HCT116 (cell line): Measurements from ENCODE around the gene SMIM23. TPM values are rescaled to one million over a fixed set of nuclear protein-coding genes. Genes with fewer than 3 reads are reported as not detected.
A peak's percentile ranks its signal among the peaks of the same experiment; 100 is the strongest.

Source experiments
- ATAC-seq: fragments of 200-7000 bp; cut with Tn5 transposase; 2 replicates; pipeline ENCODE4 v1.9.1; 2020; ENCODE audit warnings: mild to moderate bottlenecking, moderate library complexity
- BruUV-seq: library from RNA; stranded (reverse); fragments of 400-500 nt; replicated peaks from 2 replicates; lab custom pipeline; 2021; lab: Mats Ljungman, UMichigan
- CTCF ChIA-PET: fragments of 300-600 bp; sonication (Branson Sonifier 250); formaldehyde crosslinking; loops from one replicate; lab custom pipeline; 2021; ENCODE audit warnings: antibody characterized with exemption; lab: Charles Lee
- POLR2A ChIA-PET: fragments of 300-600, 350-600 bp; sonication (Branson Sonifier 250); formaldehyde crosslinking; loops from one replicate; lab custom pipeline; 2021; ENCODE audit warnings: antibody characterized with exemption; lab: Charles Lee
- RAD21 ChIA-PET, 2 experiments: fragments of 300-600 bp; sonication (Branson Sonifier 250); formaldehyde crosslinking; loops; one replicate each; lab custom pipeline; 2023; ENCODE audit warnings: low total read pairs in 2 of 2; ENCODE audit not compliant: uncharacterized antibody in 2 of 2, unreplicated experiment in 2 of 2, low non-redundant PET in 1 of 2; lab: Charles Lee
- DNase-seq: peaks from one replicate; pipeline ENCODE4 v3.0.0-alpha.2; 2010; ENCODE audit warnings: low read depth, low spot score
- H2AFZ ChIP-seq: fragments of 200-600 bp; shearing (Covaris generic), sonication (generic); 2 replicates; pipeline ENCODE4 v1.6.1; 2017; ENCODE audit warnings: low read depth, mixed run types, mixed read lengths, antibody characterized with exemption, low read length; ENCODE audit not compliant: poor library complexity, severe bottlenecking
- H3K27ac ChIP-seq: 2 replicates; pipeline ENCODE4 v1.5.1; 2012; ENCODE audit warnings: low read depth, low read length
- H3K27me3 ChIP-seq: fragments of 200-600 bp; sonication (generic); 2 replicates; pipeline ENCODE4 v1.6.1; 2016; ENCODE audit warnings: mixed run types, low read length, mixed read lengths; ENCODE audit not compliant: insufficient read depth
- H3K36me3 ChIP-seq, 2 experiments: fragments of 200-500 bp in 1 of 2; fragments of 200-600 bp in 1 of 2; sonication (Bioruptor generic) in 1 of 2; sonication (generic) in 1 of 2; 2 replicates each; pipeline versions ENCODE4 v1.5.1 to v1.6.1; 2014 to 2016; ENCODE audit warnings: low read length in 2 of 2, inconsistent platforms in 1 of 2, mixed read lengths in 1 of 2, mixed run types in 1 of 2; ENCODE audit not compliant: insufficient read depth in 2 of 2, control insufficient read depth in 1 of 2
- H3K4me1 ChIP-seq, 2 experiments: fragments of 200-600 bp in 1 of 2; sonication (generic) in 1 of 2; 2 replicates each; pipeline versions ENCODE4 v1.5.1 to v1.6.1; 2012 to 2017; ENCODE audit warnings: low read length in 2 of 2, inconsistent platforms in 1 of 2, mild to moderate bottlenecking in 1 of 2, mixed read lengths in 1 of 2, mixed run types in 1 of 2, moderate library complexity in 1 of 2; ENCODE audit not compliant: insufficient read depth in 2 of 2, control insufficient read depth in 1 of 2
- H3K4me2 ChIP-seq: fragments of 200-600 bp; sonication (generic); 2 replicates; pipeline ENCODE4 v1.6.1; 2017; ENCODE audit warnings: mixed run types, low read length, mixed read lengths
- H3K4me3 ChIP-seq, 2 experiments: fragments of 200-600 bp in 1 of 2; sonication (generic) in 1 of 2; replicated peaks in 1 of 2; 2 replicates each; pipeline ENCODE4 v1.5.1; 2011 to 2016; ENCODE audit warnings: low read length in 2 of 2, control low read depth in 1 of 2, low read depth in 1 of 2, mild to moderate bottlenecking in 1 of 2, mixed read lengths in 1 of 2, mixed run types in 1 of 2
- H3K79me2 ChIP-seq: fragments of 200-600 bp; sonication (generic); 2 replicates; pipeline ENCODE4 v1.6.1; 2017; ENCODE audit warnings: mild to moderate bottlenecking, mixed run types, low read length, moderate library complexity, mixed read lengths; ENCODE audit not compliant: insufficient read depth
- H3K9ac ChIP-seq: fragments of 200-600 bp; sonication (generic); 2 replicates; pipeline ENCODE4 v1.6.1; 2016; ENCODE audit warnings: low read length, mixed read lengths
- H3K9me2 ChIP-seq: fragments of 200-600 bp; sonication (generic), shearing (Covaris generic); 2 replicates; pipeline ENCODE4 v1.6.1; 2017; ENCODE audit warnings: mixed run types, mild to moderate bottlenecking, moderate library complexity; ENCODE audit not compliant: insufficient read depth
- H3K9me3 ChIP-seq, 2 experiments: fragments of 200-500 bp in 1 of 2; fragments of 200-600 bp in 1 of 2; sonication (Bioruptor generic) in 1 of 2; sonication (generic) in 1 of 2; 2 replicates each; pipeline ENCODE4 v1.6.1; 2014 to 2017; ENCODE audit warnings: low read length in 2 of 2, mixed read lengths in 2 of 2, inconsistent platforms in 1 of 2, low read depth in 1 of 2, mild to moderate bottlenecking in 1 of 2, mixed run types in 1 of 2, moderate library complexity in 1 of 2; ENCODE audit not compliant: control insufficient read depth in 1 of 2, insufficient read depth in 1 of 2
- H4K20me1 ChIP-seq: fragments of 200-600 bp; sonication (generic), shearing (Covaris generic); 2 replicates; pipeline ENCODE4 v1.6.1; 2017; ENCODE audit warnings: mixed run types, mild to moderate bottlenecking, moderate library complexity; ENCODE audit not compliant: insufficient read depth
- ATF3 ChIP-seq: IDR thresholded peaks from 2 replicates; pipeline ENCODE4 v1.6.1; 2012
- CTCF ChIP-seq, 3 experiments: fragments of 200-600 bp in 1 of 3; sonication (generic) in 1 of 3; IDR thresholded peaks in 2 of 3; conservative IDR thresholded peaks in 1 of 3; 2 replicates each; pipeline ENCODE4 v1.5.1; 2012 to 2017; ENCODE audit warnings: low read depth in 2 of 3, low read length in 2 of 3, antibody characterized with exemption in 1 of 3, borderline replicate concordance in 1 of 3, control low read depth in 1 of 3, mild to moderate bottlenecking in 1 of 3, mixed read lengths in 1 of 3, mixed run types in 1 of 3, moderate library complexity in 1 of 3; ENCODE audit not compliant: insufficient read depth in 1 of 3
- EGR1 ChIP-seq: IDR thresholded peaks from 2 replicates; pipeline ENCODE4 v1.6.1; 2012; ENCODE audit warnings: low read depth
- ELF1 ChIP-seq: IDR thresholded peaks from 2 replicates; pipeline ENCODE4 v1.6.1; 2012; ENCODE audit warnings: low read depth, borderline replicate concordance
- EZH2phosphoT487 ChIP-seq: fragments of 200-600 bp; IDR thresholded peaks from 2 replicates; pipeline ENCODE4 v1.6.1; 2018; ENCODE audit warnings: antibody characterized with exemption, borderline replicate concordance
- JUND ChIP-seq: IDR thresholded peaks from 2 replicates; pipeline ENCODE4 v1.6.1; 2012
- POLR2A ChIP-seq: IDR thresholded peaks from 2 replicates; pipeline ENCODE4 v1.7.0; 2011; ENCODE audit warnings: borderline replicate concordance; ENCODE audit not compliant: insufficient read depth, insufficient read length; ENCODE audit errors: extremely low read depth
- RAD21 ChIP-seq: IDR thresholded peaks from 2 replicates; pipeline ENCODE4 v1.6.1; 2012; ENCODE audit warnings: low read depth, mild to moderate bottlenecking
- SIN3A ChIP-seq: IDR thresholded peaks from 2 replicates; pipeline ENCODE4 v1.6.1; 2012; ENCODE audit warnings: low read depth
- SRF ChIP-seq: IDR thresholded peaks from 2 replicates; pipeline ENCODE4 v1.6.1; 2012; ENCODE audit warnings: low read depth
- YY1 ChIP-seq: IDR thresholded peaks from 2 replicates; pipeline ENCODE4 v1.6.1; 2011; ENCODE audit warnings: low read length, low read depth, moderate library complexity, mild to moderate bottlenecking; ENCODE audit not compliant: insufficient replicate concordance; ENCODE audit errors: extremely low read depth
- ZBTB33 ChIP-seq: IDR thresholded peaks from 2 replicates; pipeline ENCODE4 v1.6.1; 2011; ENCODE audit warnings: mild to moderate bottlenecking, low read length, moderate library complexity; ENCODE audit not compliant: insufficient replicate concordance; ENCODE audit errors: extremely low read depth
- intact Hi-C: fragments of 100-400 bp; cut with micrococcal nuclease; formaldehyde crosslinking; loops from 2 replicates; pipeline ENCODE4 v1.10.0; 2022
- total RNA-seq: library from RNA; stranded (reverse); gene quantifications from one replicate; pipeline ENCODE4 v1.2.1, GENCODE V29; 2021; ENCODE audit not compliant: unreplicated experiment
- TF ChIP-seq, protein P1 (sequence below): IDR thresholded peaks from 2 replicates; pipeline ENCODE4 v1.6.1; 2012

Gene SMIM23
- total RNA-seq, 1 experiment from 2014 or later: not detected

DNA sequence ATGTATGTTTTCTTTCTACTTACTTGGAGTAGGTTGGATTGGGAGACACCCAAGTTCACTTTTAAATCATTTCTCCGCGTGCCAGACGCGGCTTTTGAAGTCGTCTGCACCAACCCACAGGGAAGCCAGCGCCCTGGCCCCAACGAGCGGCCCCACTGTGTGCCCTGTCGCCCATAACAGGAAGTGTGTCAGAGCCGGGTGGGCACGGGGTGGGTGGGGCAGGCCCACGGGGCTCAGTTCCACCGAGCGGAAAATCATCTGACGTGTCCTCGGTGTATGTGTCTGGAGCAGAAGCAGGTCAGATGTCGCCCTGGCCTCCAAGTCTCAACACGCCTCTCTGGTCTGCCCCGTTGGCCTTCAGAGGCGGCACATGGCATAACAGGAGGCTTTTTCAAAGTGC lies 22.7 kb upstream of the SMIM23 start:
- no peaks in the 10 kb centered on the region for H3K36me3 ChIP-seq
- BruUV-seq: no TSS peak
- no peak overlapping the region for H3K9ac ChIP-seq
- H3K4me2 ChIP-seq: no peak overlapping the region
- H3K4me3 ChIP-seq: no peak overlapping the region
- DNase-seq: no peak
- no peaks in the 10 kb centered on the region for H3K27me3 ChIP-seq
- ChIA-PET CTCF (no interaction called here), RAD21 (no interaction called here), POLR2A (no interaction called here)
- H3K9me2 ChIP-seq: no peaks in the 10 kb centered on the region
- peaks cover 0 to 8% of the 10 kb centered on the region in 2 experiments; a peak in 2 of 4 replicates for H3K4me1 ChIP-seq
- no peak for TF ChIP-seq RAD21
- no peak for TF ChIP-seq EGR1
- no peak for TF ChIP-seq YY1
- no peak for TF ChIP-seq SIN3A
- H3K79me2 ChIP-seq: no peaks in the 10 kb centered on the region
- intact Hi-C loops: no loop called here
- H2AFZ ChIP-seq: no peak overlapping the region
- 0 out of 4 replicates have a peak, but pooled peaks cover 0 to 7% of the 10 kb centered on the region in 2 experiments for H3K9me3 ChIP-seq
- H3K27ac ChIP-seq: no peak overlapping the region
- H4K20me1 ChIP-seq: no peaks in the 10 kb centered on the region
- ATAC-seq: peak; percentile 44; the same call in 1 of the 2 replicates

- Histone ChIP-seq H3K27me3 (no peaks in the 10 kb centered on the region), H4K20me1 (no peaks in the 10 kb centered on the region), H3K79me2 (no peaks in the 10 kb centered on the region), H3K4me2 (no peak overlapping the region), H2AFZ (no peak overlapping the region), H3K27ac (no peak overlapping the region), H3K4me1 (no peaks in the 10 kb centered on the region), H3K36me3 (no peaks in the 10 kb centered on the region), H3K9ac (no peak overlapping the region), H3K9me2 (no peaks in the 10 kb centered on the region), H3K9me3 (0 out of 4 replicates have a peak, but pooled peaks cover 0 to 7% of the 10 kb centered on the region in 2 experiments), H3K4me3 (no peak overlapping the region)
- ATAC-seq (no peak), DNase-seq (no peak)
- ChIA-PET POLR2A (no interaction called here), RAD21 (no interaction called here), CTCF (no interaction called here)
- intact Hi-C loops: no loop called here
- no TSS peak for BruUV-seq
- TF ChIP-seq JUND (no peak), POLR2A (no peak), RAD21 (no peak), EZH2phosphoT487 (no peak), SRF (no peak), CTCF (IDR thresholded peaks at IDR 0.05 in 2 of 3, conservative IDR thresholded peaks at IDR 0.05 in 1 of 3; ENCODE audit: borderline replicate concordance in 1 of 3, insufficient read depth in 1 of 3, low read depth in 2 of 3, low read length in 2 of 3) (no peak), SIN3A (no peak), ATF3 (no peak), ZBTB33 (no peak), YY1 (no peak), ELF1 (no peak)
- TF ChIP-seq, protein P1, sequence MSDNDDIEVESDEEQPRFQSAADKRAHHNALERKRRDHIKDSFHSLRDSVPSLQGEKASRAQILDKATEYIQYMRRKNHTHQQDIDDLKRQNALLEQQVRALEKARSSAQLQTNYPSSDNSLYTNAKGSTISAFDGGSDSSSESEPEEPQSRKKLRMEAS: no peak
Observed at GRCh38 chr5:171764265-171764664, 21.4 kb upstream of the SMIM23 start.
